Measurements from ENCODE around the gene LRRC19.

The LRRC19 gene, protein sequence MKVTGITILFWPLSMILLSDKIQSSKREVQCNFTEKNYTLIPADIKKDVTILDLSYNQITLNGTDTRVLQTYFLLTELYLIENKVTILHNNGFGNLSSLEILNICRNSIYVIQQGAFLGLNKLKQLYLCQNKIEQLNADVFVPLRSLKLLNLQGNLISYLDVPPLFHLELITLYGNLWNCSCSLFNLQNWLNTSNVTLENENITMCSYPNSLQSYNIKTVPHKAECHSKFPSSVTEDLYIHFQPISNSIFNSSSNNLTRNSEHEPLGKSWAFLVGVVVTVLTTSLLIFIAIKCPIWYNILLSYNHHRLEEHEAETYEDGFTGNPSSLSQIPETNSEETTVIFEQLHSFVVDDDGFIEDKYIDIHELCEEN

DNA sequence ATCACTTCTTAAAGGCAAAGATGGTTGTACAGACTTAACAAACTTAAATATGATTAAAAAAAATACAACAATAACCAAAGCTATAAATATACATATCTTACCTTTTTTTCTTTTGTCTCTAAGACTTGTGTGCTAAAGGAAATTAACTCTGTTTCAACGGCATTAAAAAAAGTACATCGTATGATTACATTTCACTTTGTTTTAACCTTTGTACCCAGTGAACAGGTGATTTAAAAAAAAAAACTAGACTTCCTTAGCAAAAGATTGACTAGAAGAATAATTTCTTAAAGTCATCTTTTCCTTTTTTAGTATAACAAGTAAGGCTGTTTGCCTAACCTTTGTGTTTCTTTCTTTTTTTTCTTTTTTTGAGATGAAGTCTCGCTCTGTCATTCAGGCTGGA lies at the start of gene LRRC19:
LRRC19 (minus strand) TSS at position 182 of the 400 bp plus-strand sequence. CDS start 5,978 bp downstream, outside the sequence.
- no peak for DNase-seq (ENCODE audit: low spot score)

DNA sequence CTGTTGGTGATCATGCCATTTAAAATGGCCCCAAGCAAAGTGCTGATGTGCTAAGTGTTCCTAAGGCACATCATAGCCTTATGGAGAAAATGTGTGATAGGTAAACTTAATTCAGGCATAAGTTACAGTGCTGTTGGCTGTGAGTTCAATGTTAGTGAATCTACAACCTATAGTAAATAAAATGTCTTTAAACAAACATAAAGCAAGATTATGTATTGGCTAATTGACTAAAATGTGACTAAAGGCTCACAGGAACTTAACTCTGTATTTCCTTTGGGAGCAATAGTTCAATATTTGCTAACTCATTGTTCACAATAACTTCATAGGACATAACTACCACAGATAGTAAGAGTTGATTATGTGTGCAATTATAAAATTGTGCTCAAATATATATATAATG lies 49.4 kb upstream of the LRRC19 start:
- no peak for DNase-seq (ENCODE audit: low spot score)

DNA sequence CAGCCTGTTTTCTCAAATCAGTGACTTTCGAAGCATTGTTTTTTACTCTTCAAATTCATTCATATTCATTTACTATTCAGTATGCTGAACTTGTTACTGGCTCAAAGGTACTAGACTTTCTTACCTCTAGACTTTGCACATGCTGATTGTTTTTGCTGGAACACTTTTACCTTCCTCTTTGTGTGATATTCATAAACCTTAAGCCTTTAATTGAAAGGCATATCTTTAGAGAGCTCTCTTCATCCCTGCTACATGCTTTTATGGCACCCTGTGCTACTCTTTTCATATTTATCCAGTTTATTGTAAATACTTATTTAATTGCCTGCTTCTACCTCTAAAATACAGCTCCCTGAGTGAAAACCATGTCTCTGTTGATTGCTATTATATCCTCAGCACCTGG lies 48.7 kb upstream of the LRRC19 start:
- DNase-seq (ENCODE audit: low spot score), result no peak

DNA sequence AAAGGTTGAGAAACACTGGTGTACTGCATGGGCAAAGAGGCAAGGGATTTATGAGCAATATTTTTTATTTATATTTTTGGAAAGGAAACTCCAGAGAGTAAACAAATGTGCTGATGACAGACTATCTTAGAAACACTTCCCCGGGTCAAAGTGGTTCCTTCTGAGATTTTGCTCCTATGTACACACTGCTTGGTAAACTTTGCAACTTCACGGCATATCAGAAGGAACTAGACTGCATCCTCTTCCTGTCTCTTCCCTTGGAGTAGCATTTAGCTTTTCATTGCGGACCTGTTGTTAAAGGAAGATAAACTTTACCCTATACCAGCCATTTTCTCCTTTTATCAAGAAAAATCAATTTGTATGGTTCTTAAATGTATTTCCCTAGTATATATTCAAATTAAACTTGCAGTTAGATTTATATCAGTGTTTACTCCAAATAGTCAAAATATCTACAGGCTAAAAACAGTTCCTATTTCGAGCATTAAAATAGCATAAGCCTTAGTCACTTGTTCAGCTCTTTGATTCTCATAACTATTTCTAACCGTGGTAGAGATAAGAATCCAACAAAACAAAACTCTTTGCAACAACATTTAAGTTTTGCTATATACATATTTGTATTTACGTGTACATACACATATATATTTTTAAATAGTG lies 48.0 kb upstream of the LRRC19 start:
- DNase-seq (ENCODE audit: low spot score), result no peak

DNA sequence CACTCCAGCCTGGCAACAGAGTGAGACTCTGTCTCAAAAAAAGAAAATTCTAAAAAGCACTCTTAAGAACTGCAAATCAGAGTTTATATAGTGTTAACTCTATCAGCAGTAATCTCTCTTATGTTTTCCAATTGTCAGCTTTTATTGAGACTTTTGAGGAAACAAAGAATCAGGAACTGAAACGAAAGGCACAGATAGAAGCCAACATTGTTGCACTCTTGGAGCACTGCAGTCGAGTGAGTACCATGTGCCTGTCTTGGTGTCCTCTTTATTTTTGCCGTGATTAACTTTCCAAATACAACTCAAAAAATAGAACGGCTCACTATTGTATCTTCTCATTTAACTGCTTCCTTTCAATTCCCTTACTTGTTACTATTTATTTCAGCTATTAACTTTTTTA lies 41.7 kb upstream of the LRRC19 start:
- no peak for DNase-seq (ENCODE audit: low spot score)

DNA sequence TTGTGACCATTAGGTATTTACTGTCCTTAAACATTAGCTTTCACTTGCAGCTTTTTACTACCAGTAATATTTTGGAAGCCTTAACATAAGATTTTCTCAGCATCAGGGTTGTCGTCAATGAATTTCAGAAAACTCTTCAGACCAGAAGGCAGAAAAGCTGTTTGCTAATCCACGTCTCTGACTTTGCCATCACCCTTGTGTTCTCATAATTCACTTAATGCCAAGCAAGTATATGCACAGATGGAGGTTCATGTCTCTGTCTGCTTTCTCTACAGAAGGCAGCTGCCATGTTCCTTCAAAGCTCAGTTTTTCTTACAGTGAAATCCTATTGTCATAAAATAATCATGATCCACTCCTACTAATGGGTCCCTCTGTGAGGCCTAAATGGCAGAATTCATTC lies 37.7 kb upstream of the LRRC19 start:
- DNase-seq (ENCODE audit: low spot score), result no peak

DNA sequence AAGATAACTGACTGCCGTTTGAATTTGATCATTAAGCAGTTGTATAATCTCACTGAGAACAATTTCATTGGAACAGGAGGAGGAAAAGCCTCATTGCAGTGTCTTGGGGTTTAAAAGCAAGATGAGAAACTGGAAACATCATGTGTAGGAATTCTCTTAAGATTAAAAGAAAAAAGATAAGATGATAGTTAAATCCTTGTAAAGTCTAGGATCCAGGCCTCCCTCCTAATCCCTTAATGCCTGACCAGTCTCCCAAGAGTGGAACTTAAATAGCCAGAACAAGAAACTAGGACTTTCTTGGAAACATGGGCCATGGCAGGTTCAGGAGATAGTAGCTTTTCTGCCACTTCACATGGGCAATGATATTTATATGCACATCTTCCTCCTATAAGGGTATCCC lies 37.0 kb upstream of the LRRC19 start:
- no peak for DNase-seq (ENCODE audit: low spot score)

DNA sequence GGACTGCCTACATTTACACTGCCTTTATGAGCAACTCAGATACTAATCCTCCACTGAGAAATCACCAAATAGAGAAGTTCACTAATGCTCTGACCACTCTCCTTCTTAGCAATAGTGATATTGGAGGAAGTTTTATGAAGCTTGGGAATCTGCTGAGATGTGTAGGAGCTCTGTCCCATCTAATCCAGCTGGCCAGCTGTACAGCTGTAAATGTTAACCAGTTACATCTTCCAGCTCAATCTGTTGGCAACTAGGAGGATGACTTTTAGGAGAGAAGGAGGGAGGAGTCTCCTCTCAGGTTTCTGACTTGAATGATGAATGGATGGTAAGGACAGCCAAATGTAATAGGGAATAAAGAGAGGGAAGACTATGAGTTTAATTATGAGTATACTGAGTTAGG lies 36.3 kb upstream of the LRRC19 start:
- no peak for DNase-seq (ENCODE audit: low spot score)

DNA sequence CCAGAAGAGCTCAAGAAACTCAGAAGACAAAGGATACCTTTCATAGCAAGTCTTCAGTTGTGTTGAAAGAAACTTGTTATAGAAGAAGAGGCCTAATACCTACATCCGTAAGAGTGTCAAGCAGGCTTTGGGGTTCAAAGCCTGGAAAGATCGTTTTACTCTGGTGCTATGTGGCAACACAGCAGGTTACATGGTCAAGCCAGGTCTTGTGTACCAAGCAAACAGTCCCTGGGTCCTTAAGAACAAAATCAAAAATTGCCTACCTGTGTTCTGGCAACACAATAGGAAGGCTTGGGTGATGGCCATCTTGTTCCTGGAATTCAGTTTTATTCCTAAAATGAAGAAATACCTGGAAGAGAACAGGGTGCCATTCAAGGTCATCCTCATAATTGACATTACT lies 32.0 kb upstream of the LRRC19 start:
- no peak for DNase-seq (ENCODE audit: low spot score)

DNA sequence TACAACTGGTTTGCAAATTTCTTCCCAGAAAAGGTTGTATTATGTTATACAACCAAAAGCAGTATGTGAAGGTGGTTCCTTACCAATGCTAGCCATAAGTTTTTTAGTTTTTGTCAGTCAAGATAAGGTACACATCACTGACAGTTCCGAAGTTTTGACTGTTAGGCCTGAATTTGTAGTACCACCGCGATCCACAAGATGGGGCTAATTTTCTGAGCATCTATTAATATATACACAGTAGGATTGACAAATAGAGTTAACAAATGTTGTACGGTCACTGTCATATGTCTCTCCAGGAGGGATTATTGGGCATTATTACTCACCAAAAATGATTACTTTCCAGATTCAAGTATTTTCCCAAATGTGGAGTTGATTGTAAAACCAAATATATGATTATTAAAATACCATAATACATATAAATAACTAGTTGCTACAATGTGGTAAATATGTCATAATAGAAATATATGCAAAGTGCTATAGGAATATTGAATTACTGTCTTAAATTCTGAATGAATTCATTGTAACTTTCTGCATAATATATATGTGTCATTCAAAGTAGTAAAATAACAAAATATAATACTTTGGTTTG lies 28.4 kb upstream of the LRRC19 start:
- peak; percentile 67 for DNase-seq (ENCODE audit: low spot score)

DNA sequence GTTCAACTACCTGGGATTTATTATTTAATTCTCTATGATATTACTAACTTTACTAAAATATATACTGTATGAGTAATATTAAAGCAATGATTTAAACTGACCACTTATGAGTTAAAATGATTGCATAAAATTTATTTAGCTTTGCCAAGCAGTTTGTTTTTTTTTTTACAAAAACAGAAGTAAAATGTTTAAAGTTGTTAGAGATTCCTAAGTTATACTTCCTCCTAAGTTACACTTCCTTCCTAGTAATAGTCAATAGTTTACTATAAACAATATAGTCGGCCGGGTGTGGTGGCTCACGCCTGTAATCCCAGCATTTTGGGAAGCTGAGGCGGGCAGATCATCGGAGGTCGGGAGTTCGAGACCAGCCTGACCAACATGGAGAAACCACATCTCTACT lies 23.7 kb upstream of the LRRC19 start:
- no peak for DNase-seq (ENCODE audit: low spot score)

DNA sequence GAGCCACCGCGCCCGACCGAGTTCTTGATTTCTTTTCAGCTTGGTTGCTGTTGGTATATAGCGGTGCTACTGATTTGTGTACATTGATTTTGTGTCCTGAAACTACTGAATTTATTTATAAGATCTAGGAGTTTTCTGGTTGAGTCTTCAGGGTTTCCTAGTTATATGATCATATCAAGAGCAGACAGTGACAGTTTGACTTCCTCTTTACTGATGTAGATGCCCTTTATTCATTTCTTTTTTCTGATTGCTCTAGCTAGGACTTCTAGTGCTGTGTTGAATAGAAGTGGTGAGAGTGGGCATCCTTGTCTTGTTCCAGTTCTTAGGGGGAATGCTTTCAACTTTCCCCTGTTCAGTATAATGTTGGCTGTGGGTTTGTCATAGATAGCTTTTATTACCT lies 17.4 kb upstream of the LRRC19 start:
- no peak for DNase-seq (ENCODE audit: low spot score)

DNA sequence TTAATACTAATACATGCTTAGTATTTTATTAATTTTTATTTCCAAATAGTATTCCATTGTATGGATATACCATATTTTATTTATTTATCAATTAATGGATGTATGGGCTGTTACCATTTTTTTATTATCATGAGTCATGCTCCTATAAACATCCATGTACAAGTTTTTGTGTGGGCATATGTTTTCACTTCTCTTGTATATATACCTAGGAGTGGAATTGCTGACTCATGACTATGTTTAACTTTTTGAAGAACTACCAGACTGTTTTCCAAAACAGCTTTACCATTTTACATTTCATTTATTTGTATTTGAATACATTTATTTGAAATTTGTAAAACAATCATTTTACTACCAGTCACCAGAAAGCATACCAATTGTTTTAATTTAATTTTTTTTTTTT lies 14.1 kb upstream of the LRRC19 start:
- peak; percentile 33 for DNase-seq (ENCODE audit: low spot score)

DNA sequence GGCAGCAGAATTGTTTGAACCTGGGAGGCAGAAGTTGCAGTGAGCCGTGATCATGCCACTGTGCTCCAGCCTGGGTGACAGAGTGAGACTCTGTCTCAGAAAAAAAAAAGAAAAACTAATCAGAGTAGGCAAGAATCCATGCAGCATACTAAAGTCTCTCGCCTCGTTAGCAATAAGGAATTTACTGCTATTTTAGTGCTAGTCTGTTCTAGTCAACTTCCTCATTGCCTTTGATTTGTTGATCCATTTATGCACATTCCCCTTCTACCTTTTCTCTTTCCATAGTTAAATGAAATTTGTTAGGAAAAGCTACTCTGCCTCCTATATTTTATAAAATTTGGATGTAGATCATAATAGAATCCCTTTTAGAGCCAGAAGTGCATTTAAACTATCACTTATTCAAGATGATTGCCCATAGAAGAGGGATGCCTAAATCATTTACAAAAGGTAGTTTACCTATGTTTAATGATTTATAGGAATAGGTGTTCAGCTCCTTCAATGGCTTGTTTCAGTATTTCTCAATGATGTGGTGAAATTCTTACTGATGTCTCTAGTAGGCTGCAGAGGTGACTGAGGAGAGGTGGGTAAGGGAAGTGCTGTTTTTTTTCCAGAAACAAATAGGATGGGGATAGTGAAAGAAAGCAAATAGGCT lies 1.9 kb downstream of the LRRC19 start:
- no peak for DNase-seq (ENCODE audit: low spot score)

DNA sequence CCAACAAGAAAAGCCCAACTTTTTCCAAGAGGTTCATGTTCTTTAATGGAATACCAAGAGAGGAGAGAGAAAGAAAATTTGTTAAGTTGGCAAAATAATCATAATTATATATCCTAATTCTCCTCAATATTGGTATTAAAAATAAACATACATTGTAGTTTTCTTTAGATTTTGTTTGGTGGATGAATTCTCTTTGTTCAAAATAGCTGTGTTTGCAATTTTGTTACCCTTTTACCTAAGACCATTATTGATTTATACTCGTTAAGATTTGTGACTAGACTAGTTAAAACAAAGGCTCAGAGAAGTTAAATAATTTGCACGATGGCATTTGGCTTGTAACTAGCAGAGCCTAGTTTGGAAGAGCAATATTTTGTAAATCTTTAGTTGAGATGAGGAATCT lies 9.7 kb downstream of the LRRC19 start:
- DNase-seq (ENCODE audit: low spot score), result no peak

DNA sequence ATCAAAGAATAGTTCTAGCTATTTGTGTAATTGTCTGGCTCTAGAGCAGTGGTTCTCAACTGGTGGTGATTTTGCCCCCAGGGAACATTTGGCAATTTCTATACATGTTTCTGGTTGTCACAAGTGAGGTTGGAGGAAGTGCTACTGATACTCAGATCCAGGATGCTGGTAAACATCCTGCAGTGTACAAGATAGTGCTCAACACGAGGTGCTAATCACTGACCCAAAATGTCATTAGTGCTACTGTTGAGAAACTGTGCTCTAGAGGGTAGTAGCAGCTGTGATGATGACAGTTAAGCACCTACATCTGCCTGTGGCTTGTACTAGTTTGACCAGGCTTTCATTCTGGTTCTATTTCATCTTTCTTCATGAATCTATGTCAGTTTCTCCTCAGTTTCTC lies 22.1 kb downstream of the LRRC19 start:
- DNase-seq (ENCODE audit: low spot score), result no peak

DNA sequence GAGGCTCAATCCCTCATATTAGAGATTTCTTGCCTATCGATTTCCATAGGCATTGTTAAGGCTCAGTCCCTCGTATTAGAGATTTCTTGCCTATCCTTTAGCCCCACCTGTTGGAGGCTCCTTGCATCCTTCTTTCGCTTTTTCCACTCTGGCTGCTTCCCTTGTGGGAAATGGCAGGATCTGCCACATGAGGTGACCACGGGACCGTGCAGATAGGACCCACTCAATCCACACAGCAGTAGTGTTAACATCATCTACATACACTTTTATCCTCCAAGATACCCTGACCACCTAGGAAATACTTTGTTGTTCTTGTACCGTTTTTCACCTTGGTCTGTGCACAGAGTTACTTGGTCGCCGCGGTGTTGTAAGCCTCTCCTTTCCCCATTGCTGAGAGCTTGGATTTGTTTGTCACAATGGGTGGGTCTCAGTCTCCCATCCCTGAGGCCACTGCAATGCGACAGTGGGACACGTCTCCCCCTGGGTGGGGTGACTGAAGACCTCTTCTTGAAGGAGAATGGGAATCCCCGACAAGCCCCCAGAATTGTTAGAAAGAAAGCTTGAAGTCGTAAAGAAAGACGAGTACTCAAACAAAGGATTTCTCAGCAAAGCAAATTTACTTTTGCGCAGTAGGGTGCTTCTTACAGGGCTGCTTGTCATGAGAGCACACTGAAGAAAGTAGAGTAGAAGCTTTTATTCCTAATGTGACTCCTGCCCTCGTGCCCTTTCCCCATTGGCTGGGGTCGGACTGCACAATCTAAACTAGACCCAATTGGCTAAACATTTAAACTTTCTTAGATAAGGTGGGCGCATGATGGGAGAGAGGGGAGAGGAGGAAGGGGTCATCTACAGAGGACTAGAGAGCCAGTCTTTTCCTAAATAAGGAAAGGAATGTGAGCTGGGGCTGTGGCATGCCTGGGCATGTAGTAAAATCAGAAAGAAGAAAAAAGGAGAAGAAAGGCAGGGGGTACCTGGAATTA lies 29.5 kb downstream of the LRRC19 start:
- peak; percentile 61 for DNase-seq (ENCODE audit: low spot score)

DNA sequence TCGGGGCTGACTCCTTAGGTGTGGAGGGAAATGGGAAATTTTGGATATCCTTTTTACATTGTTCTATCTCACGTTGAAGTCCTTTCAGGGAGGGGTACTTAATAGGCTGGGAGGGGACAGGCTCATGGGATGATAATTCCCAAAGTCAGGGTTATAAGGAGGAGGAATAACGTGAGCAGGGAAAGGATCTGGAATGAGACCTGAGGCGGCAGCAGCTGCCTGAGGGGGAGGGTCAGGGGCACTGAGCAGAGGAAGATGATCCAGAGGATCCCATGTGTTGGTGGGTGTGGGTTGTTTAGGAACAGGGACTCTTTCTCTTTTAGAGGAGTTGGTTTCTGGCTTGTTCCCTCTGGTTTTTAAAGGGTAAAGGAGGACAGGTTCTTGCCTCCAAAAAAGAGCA lies 30.5 kb downstream of the LRRC19 start:
- no peak for DNase-seq (ENCODE audit: low spot score)

DNA sequence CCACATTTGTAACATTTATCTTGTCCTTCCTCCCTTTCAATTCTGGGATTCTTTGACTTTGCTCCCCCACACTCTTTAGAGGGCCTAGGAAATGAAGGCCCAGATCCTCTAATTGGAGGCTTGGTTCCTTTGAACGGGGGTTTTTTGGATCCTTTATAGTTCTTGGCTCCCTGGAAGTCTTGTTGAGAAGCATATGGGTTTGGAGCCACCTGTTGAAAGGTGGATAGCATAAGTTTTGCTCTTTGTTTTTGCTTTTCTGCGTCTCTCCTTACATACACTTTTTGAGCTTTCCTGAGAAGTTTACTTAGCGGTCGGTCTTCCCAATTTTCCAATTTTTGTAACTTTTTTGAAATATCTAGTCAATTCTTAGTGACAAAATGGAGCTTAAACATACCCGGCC lies 31.5 kb downstream of the LRRC19 start:
- no peak for DNase-seq (ENCODE audit: low spot score)

DNA sequence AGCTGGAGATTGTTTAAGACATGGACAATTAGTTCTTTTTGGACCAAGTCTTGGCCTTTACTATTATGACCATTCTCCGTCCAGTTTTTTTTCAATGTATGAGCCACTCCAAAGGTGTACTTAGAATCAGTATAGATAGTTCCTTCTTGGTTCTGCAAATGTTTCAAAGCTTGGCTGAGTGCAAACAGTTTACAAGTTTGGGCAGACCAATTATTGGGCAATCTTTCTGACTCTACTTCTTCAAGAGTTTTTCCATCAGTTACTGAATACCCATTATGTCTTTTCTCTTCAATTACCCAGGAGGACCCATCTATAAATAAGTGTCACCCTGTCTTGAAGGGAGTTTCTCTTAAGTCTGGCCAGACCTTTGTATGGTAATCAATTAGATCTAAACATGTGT lies 33.8 kb downstream of the LRRC19 start:
- DNase-seq (ENCODE audit: low spot score), result no peak

DNA sequence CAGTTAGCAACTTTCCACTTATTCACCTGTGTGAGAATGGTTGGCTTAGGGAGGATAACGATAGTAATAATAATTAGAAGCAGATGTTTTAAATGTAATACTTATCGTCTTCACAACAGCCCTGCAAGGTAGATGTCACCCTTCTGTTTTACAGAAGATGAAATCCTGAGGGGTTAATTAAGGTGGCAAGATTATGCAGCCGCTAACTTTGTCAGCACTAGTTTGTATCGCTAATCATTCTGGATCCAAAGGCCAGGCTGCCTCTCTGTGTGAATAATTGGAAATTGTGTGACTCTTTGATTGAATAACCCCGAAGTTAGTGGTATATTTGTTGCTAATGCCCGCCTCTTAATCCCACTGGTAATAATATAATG lies 48.6 kb downstream of the LRRC19 start:
- peak; percentile 34 for DNase-seq (ENCODE audit: low spot score)
